Measurements from ENCODE around the gene KIRREL1.

Gene KIRREL1

DNA sequence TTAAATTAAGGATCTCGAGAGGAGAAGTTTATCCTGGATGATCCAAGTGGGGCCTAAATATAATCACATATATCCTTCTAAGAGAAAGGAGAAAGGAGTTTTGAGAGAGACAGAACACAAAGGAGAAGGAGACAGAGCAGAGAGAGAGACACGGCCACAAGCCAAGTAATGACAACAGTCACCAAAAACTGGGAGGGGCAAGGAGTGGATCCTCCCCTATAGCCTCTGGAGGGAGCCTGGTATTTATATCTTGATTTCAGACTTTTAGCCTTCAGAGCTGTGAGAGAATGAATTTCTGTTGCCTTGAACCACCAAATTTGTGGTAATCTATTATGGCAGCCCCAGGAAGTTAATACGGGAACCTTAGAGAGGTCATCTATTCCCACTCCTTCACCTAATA is 137.8 kb downstream of the KIRREL1 start:
- H3K36me3 ChIP-seq (ENCODE audit: low read depth) = no peaks in the 10 kb centered on the region
- no peak overlapping the region for H3K27ac ChIP-seq (ENCODE audit: poor library complexity, severe bottlenecking)
- DNase-seq (ENCODE audit: low spot score) (no peak), ATAC-seq (ENCODE audit: low read depth) (no peak)
- H3K27me3 ChIP-seq (ENCODE audit: insufficient read depth, poor library complexity, severe bottlenecking) = no peaks in the 10 kb centered on the region
- H3K4me3 ChIP-seq (ENCODE audit: severe bottlenecking) = no peak overlapping the region
- H3K9me3 ChIP-seq (ENCODE audit: severe bottlenecking) = no peaks in the 10 kb centered on the region
- H3K4me1 ChIP-seq (ENCODE audit: insufficient read depth, poor library complexity, severe bottlenecking) = peaks cover 2% of the 10 kb centered on the region
- TF ChIP-seq, protein P1, sequence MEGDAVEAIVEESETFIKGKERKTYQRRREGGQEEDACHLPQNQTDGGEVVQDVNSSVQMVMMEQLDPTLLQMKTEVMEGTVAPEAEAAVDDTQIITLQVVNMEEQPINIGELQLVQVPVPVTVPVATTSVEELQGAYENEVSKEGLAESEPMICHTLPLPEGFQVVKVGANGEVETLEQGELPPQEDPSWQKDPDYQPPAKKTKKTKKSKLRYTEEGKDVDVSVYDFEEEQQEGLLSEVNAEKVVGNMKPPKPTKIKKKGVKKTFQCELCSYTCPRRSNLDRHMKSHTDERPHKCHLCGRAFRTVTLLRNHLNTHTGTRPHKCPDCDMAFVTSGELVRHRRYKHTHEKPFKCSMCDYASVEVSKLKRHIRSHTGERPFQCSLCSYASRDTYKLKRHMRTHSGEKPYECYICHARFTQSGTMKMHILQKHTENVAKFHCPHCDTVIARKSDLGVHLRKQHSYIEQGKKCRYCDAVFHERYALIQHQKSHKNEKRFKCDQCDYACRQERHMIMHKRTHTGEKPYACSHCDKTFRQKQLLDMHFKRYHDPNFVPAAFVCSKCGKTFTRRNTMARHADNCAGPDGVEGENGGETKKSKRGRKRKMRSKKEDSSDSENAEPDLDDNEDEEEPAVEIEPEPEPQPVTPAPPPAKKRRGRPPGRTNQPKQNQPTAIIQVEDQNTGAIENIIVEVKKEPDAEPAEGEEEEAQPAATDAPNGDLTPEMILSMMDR (IDR thresholded peaks at IDR 0.05; ENCODE audit: poor library complexity, severe bottlenecking) = no peak

DNA sequence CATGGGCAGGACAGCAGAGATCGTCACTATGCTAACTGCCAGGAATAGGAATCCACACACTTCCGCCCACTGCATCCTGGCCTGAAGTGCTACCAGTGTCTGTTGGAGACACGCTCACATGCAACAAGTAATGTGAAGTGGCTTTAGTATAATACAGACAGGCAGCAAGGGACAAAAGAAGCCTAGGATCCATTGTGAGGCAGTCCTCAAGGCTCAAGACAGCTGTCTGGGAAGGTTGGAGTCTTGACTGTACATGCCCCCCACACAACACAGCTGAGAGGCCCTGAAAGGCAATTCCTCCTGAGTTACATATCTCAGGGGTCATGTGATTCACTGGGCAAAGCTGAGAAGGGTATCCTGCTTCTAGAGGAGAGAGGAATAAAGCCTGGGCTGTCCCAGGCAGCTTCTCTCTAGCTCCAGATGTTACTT is 147.3 kb downstream of the KIRREL1 start:
- Histone ChIP-seq H3K27ac (ENCODE audit: poor library complexity, severe bottlenecking) (no peak overlapping the region), H3K27me3 (ENCODE audit: insufficient read depth, poor library complexity, severe bottlenecking) (no peaks in the 10 kb centered on the region), H3K4me1 (ENCODE audit: insufficient read depth, poor library complexity, severe bottlenecking) (peaks cover 13% of the 10 kb centered on the region), H3K36me3 (ENCODE audit: low read depth) (no peaks in the 10 kb centered on the region), H3K9me3 (ENCODE audit: severe bottlenecking) (no peaks in the 10 kb centered on the region), H3K4me3 (ENCODE audit: severe bottlenecking) (no peak overlapping the region)
- DNase-seq (ENCODE audit: low spot score) (no peak), ATAC-seq (ENCODE audit: low read depth) (no peak)
- TF ChIP-seq, protein P1 (IDR thresholded peaks at IDR 0.05; ENCODE audit: poor library complexity, severe bottlenecking) = no peak

DNA sequence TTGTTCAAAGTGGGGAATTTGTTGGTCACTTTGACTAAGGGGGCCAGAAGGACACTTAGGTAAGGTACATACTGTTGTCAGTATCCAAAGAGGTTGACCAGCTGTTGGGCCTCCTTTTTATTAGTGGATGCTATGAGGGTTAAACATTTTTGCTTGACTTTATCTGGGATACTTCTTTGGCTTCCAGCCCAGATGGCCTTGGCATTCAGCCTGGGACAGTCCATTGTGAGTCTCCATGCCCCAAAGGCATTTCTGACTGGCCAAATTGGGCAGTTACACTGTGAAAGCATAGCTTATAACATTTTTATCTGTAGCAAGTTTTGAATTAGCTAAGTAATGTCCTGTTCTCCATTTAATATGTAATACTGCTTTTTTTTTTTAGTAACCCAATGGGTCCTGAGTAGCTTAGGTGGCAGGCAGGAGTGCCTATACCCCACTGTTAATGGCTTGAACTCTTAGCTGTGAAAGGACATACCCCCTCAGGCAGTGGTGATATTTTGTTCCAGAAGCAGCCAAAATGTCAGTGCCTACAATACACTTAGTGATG is 151.8 kb downstream of the KIRREL1 start:
- H3K27ac ChIP-seq (ENCODE audit: poor library complexity, severe bottlenecking) = peak overlapping the region; percentile 97
- DNase-seq (ENCODE audit: low spot score) (peak; percentile 68), ATAC-seq (ENCODE audit: low read depth) (peak; percentile 28; the same call in 2 of the 3 replicates)
- TF ChIP-seq, protein P1 (IDR thresholded peaks at IDR 0.05; ENCODE audit: poor library complexity, severe bottlenecking) = no peak
- no peaks in the 10 kb centered on the region for H3K36me3 ChIP-seq (ENCODE audit: low read depth)
- no peak overlapping the region for H3K4me3 ChIP-seq (ENCODE audit: severe bottlenecking)
- peaks cover 39% of the 10 kb centered on the region for H3K4me1 ChIP-seq (ENCODE audit: insufficient read depth, poor library complexity, severe bottlenecking)
- no peaks in the 10 kb centered on the region for H3K9me3 ChIP-seq (ENCODE audit: severe bottlenecking)
- no peaks in the 10 kb centered on the region for H3K27me3 ChIP-seq (ENCODE audit: insufficient read depth, poor library complexity, severe bottlenecking)

DNA sequence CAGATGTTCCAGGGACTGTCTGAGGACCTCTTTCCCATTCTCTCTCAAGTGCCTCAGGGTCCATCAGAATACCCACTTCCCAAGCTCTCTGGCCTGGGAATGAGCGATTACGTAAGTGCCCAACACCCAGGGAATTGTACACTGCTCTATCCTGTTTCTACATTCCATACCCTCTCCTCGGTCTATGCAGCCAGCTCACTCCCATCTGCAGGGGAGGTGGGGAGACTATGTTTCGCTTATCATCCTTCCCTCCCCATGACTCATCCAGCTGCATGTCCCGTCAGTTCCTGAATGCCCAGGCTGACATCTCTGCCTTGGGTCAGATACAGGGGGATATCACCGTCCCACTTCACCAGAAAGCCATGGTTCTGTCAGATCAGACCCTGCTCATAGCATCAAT is 152.7 kb downstream of the KIRREL1 start:
- ATAC-seq (ENCODE audit: low read depth) (peak; percentile 82), DNase-seq (ENCODE audit: low spot score) (peak; percentile 82)
- Histone ChIP-seq H3K27ac (ENCODE audit: poor library complexity, severe bottlenecking) (peak overlapping the region; percentile 97), H3K27me3 (ENCODE audit: insufficient read depth, poor library complexity, severe bottlenecking) (no peaks in the 10 kb centered on the region), H3K4me3 (ENCODE audit: severe bottlenecking) (no peak overlapping the region), H3K9me3 (ENCODE audit: severe bottlenecking) (no peaks in the 10 kb centered on the region), H3K36me3 (ENCODE audit: low read depth) (no peaks in the 10 kb centered on the region), H3K4me1 (ENCODE audit: insufficient read depth, poor library complexity, severe bottlenecking) (peaks cover 39% of the 10 kb centered on the region)
- TF ChIP-seq, protein P1 (IDR thresholded peaks at IDR 0.05; ENCODE audit: poor library complexity, severe bottlenecking) = no peak

DNA sequence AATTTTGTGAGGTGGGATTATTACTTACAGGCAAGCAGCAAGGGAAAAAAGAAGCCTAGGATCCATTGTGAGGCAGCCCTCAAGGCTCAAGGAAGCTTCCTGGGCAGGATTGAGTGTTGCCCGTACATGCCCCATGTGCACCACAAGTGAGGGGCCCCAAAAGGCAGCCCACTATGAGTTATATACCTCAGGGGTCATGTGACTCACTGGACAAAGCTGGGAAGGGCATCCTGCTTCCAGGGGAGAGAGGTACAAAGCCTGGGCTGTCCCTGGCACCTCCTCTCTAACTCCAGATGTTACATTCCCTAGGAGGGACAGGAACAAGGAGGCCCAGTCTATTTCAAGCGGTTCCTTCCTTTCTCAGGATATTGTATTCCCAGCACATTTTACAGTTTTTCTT is 153.3 kb downstream of the KIRREL1 start:
- H3K9me3 ChIP-seq (ENCODE audit: severe bottlenecking) = no peaks in the 10 kb centered on the region
- peak; percentile 59 for ATAC-seq (ENCODE audit: low read depth)
- no peaks in the 10 kb centered on the region for H3K27me3 ChIP-seq (ENCODE audit: insufficient read depth, poor library complexity, severe bottlenecking)
- DNase-seq (ENCODE audit: low spot score) = peak; percentile 78
- peak overlapping the region; percentile 97 for H3K27ac ChIP-seq (ENCODE audit: poor library complexity, severe bottlenecking)
- TF ChIP-seq, protein P1 (IDR thresholded peaks at IDR 0.05; ENCODE audit: poor library complexity, severe bottlenecking) = no peak
- no peak overlapping the region for H3K4me3 ChIP-seq (ENCODE audit: severe bottlenecking)
- H3K4me1 ChIP-seq (ENCODE audit: insufficient read depth, poor library complexity, severe bottlenecking) = peaks cover 39% of the 10 kb centered on the region
- H3K36me3 ChIP-seq (ENCODE audit: low read depth) = no peaks in the 10 kb centered on the region

Data from RWPE2 (cell line).